GM21723 (cell line): ENCODE measurements around the gene ACY1.
"Not testable (repeated sequence)": the region's sequence is repeated elsewhere in the genome, so short reads cannot be mapped to it uniquely, and the experiment has no call there.

Experiments used
- ATAC-seq: cut with Tn5 transposase; IDR thresholded peaks from one replicate; pipeline ENCODE4 v1.9.1; 2021; ENCODE audit warnings: mild to moderate bottlenecking, moderate library complexity; ENCODE audit not compliant: unreplicated experiment

The ACY1 gene

GRCh38 chr3:52023860-52024764 is 40.8 kb downstream of the ACY1 start:
- ATAC-seq: peak; percentile 65

- no peak for ATAC-seq
These were observed 41.6 kb downstream of the ACY1 start for GRCh38 chr3:52024765-52025452.

GRCh38 chr3:52025453-52025852 is 42.1 kb downstream of the ACY1 start:
- ATAC-seq: no peak

- ATAC-seq: no peak
These were observed 42.7 kb downstream of the ACY1 start for GRCh38 chr3:52026041-52026440.

GRCh38 chr3:52028572-52028971 is 45.2 kb downstream of the ACY1 start:
- ATAC-seq: no peak

- ATAC-seq: no peak
These were observed 45.7 kb downstream of the ACY1 start for GRCh38 chr3:52029053-52029452.

- no peak for ATAC-seq
These were observed 46.2 kb downstream of the ACY1 start for GRCh38 chr3:52029535-52029934.

GRCh38 chr3:52030714-52031310 is 47.5 kb downstream of the ACY1 start:
- ATAC-seq: no peak

- ATAC-seq: no peak
These were observed 48.6 kb downstream of the ACY1 start for GRCh38 chr3:52031896-52032295.

GRCh38 chr3:52032702-52033408 is 49.5 kb downstream of the ACY1 start:
- no peak for ATAC-seq

GRCh38 chr3:52033748-52034147 is 50.4 kb downstream of the ACY1 start:
- ATAC-seq: not testable (repeated sequence)

GRCh38 chr3:52034212-52034611 is 50.9 kb downstream of the ACY1 start:
- ATAC-seq: no peak

GRCh38 chr3:52034651-52035050 is 51.3 kb downstream of the ACY1 start:
- no peak for ATAC-seq

- peak; percentile 58 for ATAC-seq
These were observed 52.9 kb downstream of the ACY1 start for GRCh38 chr3:52036222-52036694.

- no peak for ATAC-seq
These were observed 53.5 kb downstream of the ACY1 start for GRCh38 chr3:52036829-52037228.

- no peak for ATAC-seq
These were observed 54.0 kb downstream of the ACY1 start for GRCh38 chr3:52037291-52037690.

GRCh38 chr3:52038227-52038626 is 54.9 kb downstream of the ACY1 start:
- ATAC-seq: no peak
